M059J (cell line): ENCODE data around the gene CSNK1G2. TPM values are rescaled to one million over a fixed set of nuclear protein-coding genes. Genes with fewer than 3 reads are reported as not detected.

ENCODE experiments used
- DNase-seq: peaks from one replicate; pipeline ENCODE4 v3.0.0-alpha.2; 2012; ENCODE audit warnings: low read depth
- total RNA-seq: library from RNA; depleted of rRNA; stranded (reverse); fragments of >200 nt; shearing (Covaris generic); gene quantifications from 2 replicates; pipeline ENCODE4 v1.2.3, GENCODE V29; 2014; rRNA removed

The CSNK1G2 gene
- total RNA-seq: 50.1 and 70.7 TPM in 2 replicates

- no peak for DNase-seq
Observed at GRCh38 chr19:1941146-1942077, at the start of gene CSNK1G2. Gene CSNK1G2 (plus strand): TSS chr19:1941172. CDS start chr19:1969773, 28,601 bp downstream.

GRCh38 chr19:1893791-1894190 lies 47.2 kb upstream of the CSNK1G2 start:
- DNase-seq: no peak

- no peak for DNase-seq
Observed at GRCh38 chr19:1896508-1896907, 44.5 kb upstream of the CSNK1G2 start.

- no peak for DNase-seq
Observed at GRCh38 chr19:1901940-1902404, 39.0 kb upstream of the CSNK1G2 start.

- no peak for DNase-seq
Observed at GRCh38 chr19:1902923-1903322, 38.0 kb upstream of the CSNK1G2 start.

- no peak for DNase-seq
Observed at GRCh38 chr19:1904860-1905109, 36.2 kb upstream of the CSNK1G2 start.

- peak; percentile 98 for DNase-seq
Observed at GRCh38 chr19:1905110-1905862, 35.7 kb upstream of the CSNK1G2 start, which contains the start of the genes ADAT3 and SCAMP4. Gene ADAT3 (plus strand): TSS chr19:1905399. CDS start chr19:1912048, 6,649 bp downstream. Gene SCAMP4 (plus strand): TSS chr19:1905399. CDS start chr19:1915020, 9,621 bp downstream.

GRCh38 chr19:1905863-1906375 lies 35.1 kb upstream of the CSNK1G2 start:
- DNase-seq: no peak

- DNase-seq: no peak
Observed at GRCh38 chr19:1906985-1907562, 33.9 kb upstream of the CSNK1G2 start.

- DNase-seq: peak; percentile 54
Observed at GRCh38 chr19:1907563-1908363, 33.2 kb upstream of the CSNK1G2 start.

GRCh38 chr19:1908364-1908678 lies 32.7 kb upstream of the CSNK1G2 start:
- no peak for DNase-seq

GRCh38 chr19:1909761-1910080 lies 31.3 kb upstream of the CSNK1G2 start:
- DNase-seq: no peak

GRCh38 chr19:1910177-1910576 lies 30.8 kb upstream of the CSNK1G2 start:
- DNase-seq: no peak

- no peak for DNase-seq
Observed at GRCh38 chr19:1911098-1911497, 29.9 kb upstream of the CSNK1G2 start.

- DNase-seq: no peak
Observed at GRCh38 chr19:1911995-1912394, 29.0 kb upstream of the CSNK1G2 start.

GRCh38 chr19:1912760-1913505 lies 28.0 kb upstream of the CSNK1G2 start:
- DNase-seq: no peak

- no peak for DNase-seq
Observed at GRCh38 chr19:1913781-1914577, 27.0 kb upstream of the CSNK1G2 start.

GRCh38 chr19:1914826-1915341 lies 26.1 kb upstream of the CSNK1G2 start:
- DNase-seq: no peak

- no peak for DNase-seq
Observed at GRCh38 chr19:1917146-1917545, 23.8 kb upstream of the CSNK1G2 start.

GRCh38 chr19:1917926-1918325 lies 23.0 kb upstream of the CSNK1G2 start:
- DNase-seq: no peak
